Ovary (tissue), 3 donors: ENCODE results near the gene AEBP2.

Source experiments
- EP300 ChIP-seq: sonication (generic); formaldehyde crosslinking; IDR thresholded peaks from one replicate; pipeline ENCODE4 v1.6.1; 2017; ENCODE audit warnings: antibody characterized with exemption
- POLR2A ChIP-seq: fragments of 450-650 bp; IDR thresholded peaks from one replicate; pipeline ENCODE4 v1.6.1; 2017; ENCODE audit warnings: antibody characterized with exemption, mild to moderate bottlenecking, moderate library complexity
- TF ChIP-seq, protein P1 (sequence below), 3 donors: fragments of 450-650 bp in 2 of 3; fragments of 200-600 bp in 1 of 3; IDR thresholded peaks; one replicate each; pipeline versions ENCODE4 v1.5.1 to v1.8.0; 2016 to 2022; ENCODE audit warnings: antibody characterized with exemption in 3 of 3, mild to moderate bottlenecking in 1 of 3
- donor health status: DM: no; HTN: no; CAD: no.

DNA sequence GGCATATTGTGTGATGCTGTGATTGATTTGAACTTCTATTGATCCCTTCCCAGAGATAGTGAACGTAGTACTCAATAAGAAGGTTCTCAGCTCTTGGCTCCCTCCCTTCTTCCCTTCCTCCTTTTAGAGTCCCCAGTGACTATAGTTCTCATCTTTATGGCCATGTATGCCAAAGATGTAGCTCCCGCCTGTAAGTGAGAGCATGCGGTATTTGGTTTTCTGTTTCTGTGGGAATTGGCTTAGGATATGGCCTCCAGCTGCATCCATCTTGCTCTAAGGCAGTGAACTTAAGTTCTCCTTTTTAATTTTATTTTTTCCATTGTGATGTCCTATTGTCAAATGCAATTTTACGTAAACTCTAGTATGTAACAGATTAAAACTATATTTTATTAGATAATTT is 109.5 kb downstream of the AEBP2 start:
- TF ChIP-seq, protein P1, sequence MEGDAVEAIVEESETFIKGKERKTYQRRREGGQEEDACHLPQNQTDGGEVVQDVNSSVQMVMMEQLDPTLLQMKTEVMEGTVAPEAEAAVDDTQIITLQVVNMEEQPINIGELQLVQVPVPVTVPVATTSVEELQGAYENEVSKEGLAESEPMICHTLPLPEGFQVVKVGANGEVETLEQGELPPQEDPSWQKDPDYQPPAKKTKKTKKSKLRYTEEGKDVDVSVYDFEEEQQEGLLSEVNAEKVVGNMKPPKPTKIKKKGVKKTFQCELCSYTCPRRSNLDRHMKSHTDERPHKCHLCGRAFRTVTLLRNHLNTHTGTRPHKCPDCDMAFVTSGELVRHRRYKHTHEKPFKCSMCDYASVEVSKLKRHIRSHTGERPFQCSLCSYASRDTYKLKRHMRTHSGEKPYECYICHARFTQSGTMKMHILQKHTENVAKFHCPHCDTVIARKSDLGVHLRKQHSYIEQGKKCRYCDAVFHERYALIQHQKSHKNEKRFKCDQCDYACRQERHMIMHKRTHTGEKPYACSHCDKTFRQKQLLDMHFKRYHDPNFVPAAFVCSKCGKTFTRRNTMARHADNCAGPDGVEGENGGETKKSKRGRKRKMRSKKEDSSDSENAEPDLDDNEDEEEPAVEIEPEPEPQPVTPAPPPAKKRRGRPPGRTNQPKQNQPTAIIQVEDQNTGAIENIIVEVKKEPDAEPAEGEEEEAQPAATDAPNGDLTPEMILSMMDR (IDR thresholded peaks at IDR 0.05), result no peak
- no peak for TF ChIP-seq POLR2A
- no peak for TF ChIP-seq EP300
